PC-3 (cell line): Measurements from ENCODE around the gene ARID5B. TPM values are rescaled to one million over a fixed set of nuclear protein-coding genes. Genes with fewer than 3 reads are reported as not detected.

Experiments used
- ATAC-seq: fragments of 200-7000 bp; cut with Tn5 transposase; 2 replicates; pipeline ENCODE4 v1.9.1; 2020; ENCODE audit warnings: mild to moderate bottlenecking, moderate library complexity
- BruUV-seq: library from RNA; stranded (reverse); fragments of 400-500 nt; replicated peaks from 2 replicates; lab custom pipeline; 2021; lab: Mats Ljungman, UMichigan
- CTCF ChIA-PET: fragments of 300-600 bp; sonication (Branson Sonifier 250); formaldehyde crosslinking; loops from one replicate; lab custom pipeline; 2022; ENCODE audit warnings: antibody characterized with exemption; lab: Charles Lee
- POLR2A ChIA-PET: fragments of 300-600 bp; sonication (Branson Sonifier 250); formaldehyde crosslinking; loops from one replicate; lab custom pipeline; 2022; ENCODE audit warnings: antibody characterized with exemption; ENCODE audit not compliant: unreplicated experiment; lab: Charles Lee
- DNase-seq: peaks from one replicate; pipeline ENCODE4 v3.0.0-alpha.2; 2015
- H2AFZ ChIP-seq: fragments of 300-600 bp; sonication (generic); 2 replicates; pipeline ENCODE4 v1.6.0; 2016; ENCODE audit warnings: antibody characterized with exemption, low read length
- H3F3A ChIP-seq: fragments of 300-600 bp; sonication (generic); one replicate; pipeline ENCODE4 v1.6.0; 2017; ENCODE audit warnings: antibody characterized with exemption, low read length, control low read depth, mild to moderate bottlenecking; ENCODE audit not compliant: unreplicated experiment
- H3K27ac ChIP-seq: fragments of 300-600 bp; sonication (generic); 2 replicates; pipeline ENCODE4 v1.5.1; 2016; ENCODE audit warnings: mild to moderate bottlenecking, low read length
- H3K27me3 ChIP-seq: fragments of 300-600 bp; sonication (generic); 2 replicates; pipeline ENCODE4 v1.6.1; 2016; ENCODE audit warnings: low read length, mixed read lengths
- H3K36me3 ChIP-seq: fragments of 300-600 bp; sonication (generic); 2 replicates; pipeline ENCODE4 v1.6.1; 2016; ENCODE audit warnings: low read depth, mixed run types, low read length, mixed read lengths
- H3K4me1 ChIP-seq: fragments of 300-600 bp; sonication (generic); 2 replicates; pipeline ENCODE4 v1.5.1; 2016; ENCODE audit warnings: low read length; ENCODE audit not compliant: insufficient read depth
- H3K4me2 ChIP-seq: fragments of 300-600 bp; sonication (generic); 2 replicates; pipeline ENCODE4 v1.6.0; 2016; ENCODE audit warnings: low read length
- H3K4me3 ChIP-seq: fragments of 300-600 bp; sonication (generic); 2 replicates; pipeline ENCODE4 v1.5.1; 2016; ENCODE audit warnings: mild to moderate bottlenecking, low read length, mixed read lengths
- H3K79me2 ChIP-seq: fragments of 300-600 bp; sonication (generic); 2 replicates; pipeline ENCODE4 v1.6.1; 2017; ENCODE audit warnings: low read length, mixed read lengths
- H3K9ac ChIP-seq: fragments of 300-600 bp; sonication (generic); 2 replicates; pipeline ENCODE4 v1.6.0; 2016; ENCODE audit warnings: mild to moderate bottlenecking, low read length
- H3K9me2 ChIP-seq: fragments of 300-600 bp; sonication (generic); replicated peaks from 2 replicates; pipeline ENCODE4 v1.6.1; 2016; ENCODE audit warnings: mixed run types, low read length, mixed read lengths
- H3K9me3 ChIP-seq: fragments of 300-600 bp; sonication (generic); 2 replicates; pipeline ENCODE4 v1.6.1; 2016; ENCODE audit warnings: low read length, mixed read lengths
- H4K20me1 ChIP-seq: fragments of 300-600 bp; sonication (generic); 2 replicates; pipeline ENCODE4 v1.6.1; 2016; ENCODE audit warnings: low read length, mixed read lengths
- EZH2 ChIP-seq: fragments of 300-600 bp; sonication (generic); IDR thresholded peaks from one replicate; pipeline ENCODE4 v1.6.1; 2017; ENCODE audit warnings: antibody characterized with exemption, mild to moderate bottlenecking, low read length; ENCODE audit not compliant: unreplicated experiment
- EZH2phosphoT487 ChIP-seq: fragments of 300-600 bp; sonication (generic); IDR thresholded peaks from 2 replicates; pipeline ENCODE4 v1.6.1; 2018; ENCODE audit warnings: mild to moderate bottlenecking, antibody characterized with exemption, low read length, borderline replicate concordance
- intact Hi-C: fragments of 100-400 bp; cut with micrococcal nuclease; formaldehyde crosslinking; loops from 2 replicates; pipeline ENCODE4 v1.9.0; 2023
- total RNA-seq: library from RNA; depleted of rRNA; stranded (reverse); fragments of >200 nt; gene quantifications from 2 replicates; pipeline ENCODE4 v1.2.3, GENCODE V29; 2014
- TF ChIP-seq, protein P1 (sequence below): fragments of 300-600 bp; sonication (generic); conservative IDR thresholded peaks from 2 replicates; pipeline ENCODE4 v1.5.1; 2017; ENCODE audit warnings: antibody characterized with exemption, low read depth, mild to moderate bottlenecking, low read length

The ARID5B gene
- total RNA-seq, 1 experiment from 2014 or later: 26.4 TPM

DNA sequence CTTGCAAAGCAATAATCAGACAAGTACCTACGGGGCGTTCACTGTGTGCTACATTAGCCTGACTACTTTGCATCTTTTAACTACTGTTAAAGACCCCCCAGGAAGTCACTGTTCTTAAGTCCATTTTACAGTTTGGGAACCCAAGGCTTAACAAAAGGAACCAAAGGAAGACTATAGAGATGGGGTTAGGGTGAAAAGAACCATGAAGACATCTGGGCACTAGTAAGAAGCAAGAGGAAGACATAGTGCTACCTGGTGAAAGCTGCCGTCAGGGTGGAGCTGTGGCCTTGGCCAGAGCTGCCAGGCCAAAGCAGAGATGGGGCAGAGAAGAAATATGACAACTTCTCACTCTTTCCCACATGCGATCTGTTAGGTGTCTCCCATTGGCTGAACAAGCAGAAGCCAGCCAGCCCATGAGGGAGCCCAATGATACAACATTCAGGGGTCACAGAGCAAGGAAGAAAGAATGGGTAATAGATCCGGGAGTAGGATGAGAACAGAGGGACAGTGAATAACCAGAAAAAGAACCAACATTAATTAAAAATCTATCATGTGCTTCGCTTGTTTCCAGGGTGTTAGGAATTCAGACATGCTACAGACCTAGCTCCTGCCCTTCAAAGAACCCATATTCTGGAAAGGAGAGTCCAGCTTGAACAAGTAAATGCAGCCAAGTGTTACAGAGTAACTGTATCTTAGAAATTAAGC is 85.4 kb downstream of the ARID5B start:
- no TSS peak for BruUV-seq
- Histone ChIP-seq H2AFZ (no peak overlapping the region), H3K36me3 (no peaks in the 10 kb centered on the region), H3K27me3 (no peaks in the 10 kb centered on the region), H3F3A (no peaks in the 10 kb centered on the region), H3K9me2 (no peaks in the 10 kb centered on the region), H3K27ac (no peak overlapping the region), H3K9ac (no peak overlapping the region), H3K4me3 (no peak overlapping the region), H3K9me3 (no peaks in the 10 kb centered on the region), H3K79me2 (no peaks in the 10 kb centered on the region), H4K20me1 (no peaks in the 10 kb centered on the region), H3K4me2 (no peak overlapping the region), H3K4me1 (no peaks in the 10 kb centered on the region)
- no peak for ATAC-seq
- DNase-seq: no peak
- ChIA-PET POLR2A (no interaction called here), CTCF (no interaction called here)
- intact Hi-C loops: no loop called here
- TF ChIP-seq, protein P1, sequence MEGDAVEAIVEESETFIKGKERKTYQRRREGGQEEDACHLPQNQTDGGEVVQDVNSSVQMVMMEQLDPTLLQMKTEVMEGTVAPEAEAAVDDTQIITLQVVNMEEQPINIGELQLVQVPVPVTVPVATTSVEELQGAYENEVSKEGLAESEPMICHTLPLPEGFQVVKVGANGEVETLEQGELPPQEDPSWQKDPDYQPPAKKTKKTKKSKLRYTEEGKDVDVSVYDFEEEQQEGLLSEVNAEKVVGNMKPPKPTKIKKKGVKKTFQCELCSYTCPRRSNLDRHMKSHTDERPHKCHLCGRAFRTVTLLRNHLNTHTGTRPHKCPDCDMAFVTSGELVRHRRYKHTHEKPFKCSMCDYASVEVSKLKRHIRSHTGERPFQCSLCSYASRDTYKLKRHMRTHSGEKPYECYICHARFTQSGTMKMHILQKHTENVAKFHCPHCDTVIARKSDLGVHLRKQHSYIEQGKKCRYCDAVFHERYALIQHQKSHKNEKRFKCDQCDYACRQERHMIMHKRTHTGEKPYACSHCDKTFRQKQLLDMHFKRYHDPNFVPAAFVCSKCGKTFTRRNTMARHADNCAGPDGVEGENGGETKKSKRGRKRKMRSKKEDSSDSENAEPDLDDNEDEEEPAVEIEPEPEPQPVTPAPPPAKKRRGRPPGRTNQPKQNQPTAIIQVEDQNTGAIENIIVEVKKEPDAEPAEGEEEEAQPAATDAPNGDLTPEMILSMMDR: no peak
- TF ChIP-seq EZH2 (no peak), EZH2phosphoT487 (no peak)

DNA sequence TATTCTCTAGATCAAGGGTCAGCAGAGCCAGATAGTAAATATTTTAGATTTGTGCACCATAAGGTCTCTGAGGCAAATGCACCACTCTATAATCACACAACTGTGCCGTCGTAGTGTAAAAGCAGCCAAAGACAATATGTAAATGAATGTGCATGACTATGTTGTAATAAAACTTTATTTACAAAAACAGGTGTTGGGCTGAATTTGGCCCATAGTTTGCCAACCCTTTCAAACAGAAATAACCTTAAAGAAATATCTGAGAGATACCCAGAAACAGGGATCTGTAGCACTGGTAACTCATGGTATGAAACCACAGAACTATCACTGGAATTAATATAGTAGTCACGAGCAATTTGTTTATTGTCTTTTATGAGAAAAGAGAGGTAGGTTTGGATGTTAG is 86.0 kb downstream of the ARID5B start:
- intact Hi-C loops: no loop called here
- no peaks in the 10 kb centered on the region for H3K79me2 ChIP-seq
- H3K27ac ChIP-seq: no peak overlapping the region
- H3F3A ChIP-seq: no peaks in the 10 kb centered on the region
- ChIA-PET CTCF (no interaction called here), POLR2A (no interaction called here)
- no peak for ATAC-seq
- TF ChIP-seq, protein P1: no peak
- TF ChIP-seq EZH2phosphoT487 (no peak), EZH2 (no peak)
- H3K36me3 ChIP-seq: no peaks in the 10 kb centered on the region
- no peaks in the 10 kb centered on the region for H3K9me3 ChIP-seq
- H2AFZ ChIP-seq: no peak overlapping the region
- no peak overlapping the region for H3K4me3 ChIP-seq
- no peaks in the 10 kb centered on the region for H3K9me2 ChIP-seq
- no peak for DNase-seq
- H3K4me1 ChIP-seq: no peaks in the 10 kb centered on the region
- BruUV-seq: no TSS peak
- H3K9ac ChIP-seq: no peak overlapping the region
- H4K20me1 ChIP-seq: no peaks in the 10 kb centered on the region
- no peak overlapping the region for H3K4me2 ChIP-seq
- H3K27me3 ChIP-seq: no peaks in the 10 kb centered on the region

DNA sequence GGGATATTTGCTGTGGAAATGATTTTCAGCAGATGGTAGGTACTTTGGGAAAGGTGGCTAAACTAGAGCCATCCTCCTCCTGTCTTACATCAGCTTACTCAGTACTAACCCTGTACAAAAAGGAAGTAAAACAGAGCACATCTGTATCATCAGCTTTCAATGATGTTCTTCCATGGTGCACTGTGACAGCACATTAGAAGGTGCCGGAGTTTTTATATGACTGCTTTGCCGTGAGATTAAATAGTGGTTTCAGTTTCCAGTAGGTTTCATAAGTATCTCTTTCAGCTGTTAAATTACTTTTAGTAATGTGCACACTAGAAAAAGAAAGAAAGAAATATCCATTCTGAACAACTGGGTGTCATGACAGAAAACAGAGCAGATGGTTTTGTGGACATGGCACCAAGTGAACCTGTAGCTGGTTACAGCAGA is 86.5 kb downstream of the ARID5B start:
- Histone ChIP-seq H3K79me2 (no peaks in the 10 kb centered on the region), H3K4me2 (no peak overlapping the region), H3K4me3 (no peak overlapping the region), H3K27me3 (no peaks in the 10 kb centered on the region), H3K9me2 (no peaks in the 10 kb centered on the region), H3K9ac (no peak overlapping the region), H3K4me1 (no peaks in the 10 kb centered on the region), H3F3A (no peaks in the 10 kb centered on the region), H3K36me3 (no peaks in the 10 kb centered on the region), H3K27ac (no peak overlapping the region), H4K20me1 (no peaks in the 10 kb centered on the region), H3K9me3 (no peaks in the 10 kb centered on the region), H2AFZ (no peak overlapping the region)
- ChIA-PET POLR2A (interaction anchor here (0.5 kb wide), 1 partner anchor 208 kb away, joined by 4 read pairs; no protein-coding TSS in a partner anchor), CTCF (no interaction called here)
- DNase-seq: no peak
- intact Hi-C loops: no loop called here
- BruUV-seq: no TSS peak
- TF ChIP-seq, protein P1: no peak
- no peak for TF ChIP-seq EZH2
- TF ChIP-seq EZH2phosphoT487: no peak
- ATAC-seq: peak; percentile 27; the same call in 1 of the 2 replicates
